Measurements from ENCODE around the gene TBC1D21. TPM values are rescaled to one million over a fixed set of nuclear protein-coding genes. Genes with fewer than 3 reads are reported as not detected.
A peak's percentile ranks its signal among the peaks of the same experiment; 100 is the strongest.

The TBC1D21 gene
- total and polyA plus RNA-seq, 2 of the 8 experiments (the other 6 are each of a cell fraction or from before 2014, with no cell fraction given): not detected

GRCh38 chr15:73866481-73866880 lies 6.9 kb upstream of the TBC1D21 start:
- no peak overlapping the region for H2BK120ac ChIP-seq (replicated peaks; ENCODE audit: low read depth, low read length)
- H2AFZ ChIP-seq (ENCODE audit: low read length): peak overlapping the region; percentile 73
- H4K8ac ChIP-seq (ENCODE audit: extremely low read depth, insufficient read depth, low read length): no peak overlapping the region
- no peaks in the 10 kb centered on the region for H3K23me2 ChIP-seq (ENCODE audit: low read depth, low read length)
- TF ChIP-seq RFX5 (IDR thresholded peaks at IDR 0.05; ENCODE audit: borderline replicate concordance, low read depth, low read length) (no peak), KDM5A (IDR thresholded peaks at IDR 0.05; ENCODE audit: low read length) (no peak), BRCA1 (IDR thresholded peaks at IDR 0.05; ENCODE audit: low read depth, low read length) (no peak), BCL11A (IDR thresholded peaks at IDR 0.05; ENCODE audit: low read depth in 2 of 2, low read length in 2 of 2) (no peak)
- 80% methylated on average over 2 of the region's 2 CpGs; no CpG with 5 or more reads in 1 of the 2 experiments for WGBS, 2 experiments (ENCODE audit: extremely low coverage in 1 of 2, insufficient coverage in 1 of 2, insufficient read length in 1 of 2, insufficient replicate concordance in 2 of 2, low coverage in 1 of 2, low lambda C conversion rate in 2 of 2, missing lambda C conversion rate in 1 of 2)
- no peak overlapping the region for H4K91ac ChIP-seq (replicated peaks; ENCODE audit: insufficient read length, low read length)
- peak overlapping the region; percentile 9; the same call in 1 of the 2 replicates for H2BK20ac ChIP-seq (ENCODE audit: low read length)
- H2BK15ac ChIP-seq (ENCODE audit: low read length): no peak overlapping the region
- no peak overlapping the region for H3K23ac ChIP-seq (ENCODE audit: insufficient read length)
- POLR2A ChIA-PET (ENCODE audit: partially characterized antibody): interaction anchor here (0.7 kb wide), 1 partner anchor 156 kb away, joined by 3 read pairs; no protein-coding TSS in a partner anchor
- no peaks in the 10 kb centered on the region for H3K36me3 ChIP-seq (ENCODE audit: control insufficient read depth in 2 of 4, insufficient read depth in 4 of 4, low read length in 3 of 4)
- no peak overlapping the region for H2AK5ac ChIP-seq (ENCODE audit: low read depth, low read length)
- no peak overlapping the region for H3K4me2 ChIP-seq (ENCODE audit: insufficient read depth in 1 of 2, low read depth in 2 of 2, low read length in 2 of 2)
- H3K27me3 ChIP-seq (replicated peaks in 1 of 4; ENCODE audit: control insufficient read depth in 3 of 4, extremely low read depth in 1 of 4, insufficient read depth in 3 of 4, low read length in 3 of 4): no peaks in the 10 kb centered on the region
- CTCF ChIA-PET (ENCODE audit: partially characterized antibody): interaction anchor here (0.8 to 6.5 kb wide), 41 partner anchors 8 to 295 kb away, joined by 3 to 36 read pairs (median 5); partner anchors contain the start of genes LOXL1 and TBC1D21
- H3K4me3 ChIP-seq (ENCODE audit: extremely low read depth in 1 of 4, insufficient read depth in 2 of 4, low read depth in 3 of 4, low read length in 4 of 4): no peak overlapping the region
- H3K9me3 ChIP-seq (ENCODE audit: insufficient read depth in 2 of 2, low read depth in 1 of 2, low read length in 1 of 2): 0 out of 4 replicates have a peak, but pooled peaks cover 0 to 3% of the 10 kb centered on the region in 2 experiments
- H3K4ac ChIP-seq (replicated peaks; ENCODE audit: insufficient read length, low read depth, low read length): no peak overlapping the region
- H4K5ac ChIP-seq (ENCODE audit: insufficient read length, low read depth, low read length): no peak overlapping the region
- H3K18ac ChIP-seq (ENCODE audit: extremely low read depth, low read length): peak overlapping the region; percentile 36; the same call in 1 of the 2 replicates
- no peak for DNase-seq (ENCODE audit: low read depth in 1 of 2, low spot score in 2 of 2)
- H3K14ac ChIP-seq (ENCODE audit: insufficient read length): no peak overlapping the region
- no peaks in the 10 kb centered on the region for H3K79me1 ChIP-seq (ENCODE audit: low read depth, low read length)
- peaks cover 0 to 2% (median 0%) of the 10 kb centered on the region in 4 experiments; a peak in 4 of 7 replicates for H3K4me1 ChIP-seq (replicated peaks in 1 of 4; ENCODE audit: control insufficient read depth in 3 of 4, insufficient read depth in 4 of 4, low read length in 3 of 4)
- FAIRE-seq: no peak
- H3K27ac ChIP-seq (ENCODE audit: low read depth, low read length): no peak overlapping the region
- H2BK5ac ChIP-seq (ENCODE audit: low read depth, low read length): peak overlapping the region; percentile 1; the same call in 1 of the 2 replicates
- H3K56ac ChIP-seq (replicated peaks; ENCODE audit: insufficient read length, low read depth, low read length): no peak overlapping the region
- no peak overlapping the region for H3K9ac ChIP-seq (replicated peaks in 1 of 4; ENCODE audit: extremely low read depth in 1 of 4, low read depth in 3 of 4, low read length in 3 of 4)
- H2BK12ac ChIP-seq (ENCODE audit: low read depth, low read length): peak overlapping the region; percentile 10; the same call in 1 of the 2 replicates
- no peaks in the 10 kb centered on the region for H3K79me2 ChIP-seq (ENCODE audit: control insufficient read depth in 1 of 2, insufficient read depth in 2 of 2, low read length in 2 of 2)
- H4K20me1 ChIP-seq (replicated peaks in 1 of 2; ENCODE audit: control insufficient read depth in 1 of 2, insufficient read depth in 2 of 2, low read length in 2 of 2): no peaks in the 10 kb centered on the region

Data from H1 (cell line).